ENCODE data around the gene PMPCA.
"Not testable (repeated sequence)": the region's sequence is repeated elsewhere in the genome, so short reads cannot be mapped to it uniquely, and the experiment has no call there.

PMPCA gene

DNA sequence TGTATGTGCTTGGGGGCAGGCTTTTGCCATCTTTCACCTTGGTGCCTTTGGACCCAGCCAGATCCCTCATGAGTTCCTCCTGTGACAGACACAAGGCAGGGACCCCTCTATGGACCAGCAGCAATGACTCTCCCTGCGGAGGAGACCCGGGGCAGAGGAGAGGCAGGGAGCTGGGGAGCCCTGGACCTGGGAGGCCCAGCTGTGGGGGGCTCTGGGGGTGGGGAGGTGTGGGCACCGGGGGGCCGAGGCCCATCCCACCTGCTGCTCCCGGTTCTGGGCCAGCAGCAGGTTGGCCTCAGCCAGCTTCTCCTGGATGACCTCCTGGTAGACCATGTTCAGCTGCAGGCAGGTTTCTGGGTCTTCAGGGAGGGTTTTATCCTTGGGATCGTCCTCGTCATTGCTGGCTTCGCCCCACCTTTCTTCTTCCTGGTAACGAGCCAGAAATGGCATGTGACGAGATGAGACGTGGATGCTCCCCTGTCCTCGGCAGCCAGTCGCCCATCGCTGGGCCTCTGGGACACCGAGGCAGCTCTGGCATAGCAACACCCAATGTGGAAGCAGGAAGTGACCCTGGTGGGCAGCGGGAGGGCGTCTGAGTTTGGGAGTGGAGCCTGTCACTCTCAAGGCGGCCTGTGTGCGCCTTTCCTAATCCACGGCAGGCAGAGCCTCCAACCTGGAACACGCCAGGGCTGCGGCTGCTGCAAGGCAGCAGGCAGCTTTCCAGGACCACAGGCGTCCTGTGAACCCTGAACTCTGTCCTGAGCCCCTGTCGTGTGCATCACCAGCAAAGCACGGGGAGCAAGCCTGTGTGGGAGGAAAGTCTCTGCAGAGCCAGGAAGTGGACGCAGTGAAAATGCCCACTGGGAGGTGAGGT is 14.9 kb upstream of the PMPCA start:
- no peak for DNase-seq

DNA sequence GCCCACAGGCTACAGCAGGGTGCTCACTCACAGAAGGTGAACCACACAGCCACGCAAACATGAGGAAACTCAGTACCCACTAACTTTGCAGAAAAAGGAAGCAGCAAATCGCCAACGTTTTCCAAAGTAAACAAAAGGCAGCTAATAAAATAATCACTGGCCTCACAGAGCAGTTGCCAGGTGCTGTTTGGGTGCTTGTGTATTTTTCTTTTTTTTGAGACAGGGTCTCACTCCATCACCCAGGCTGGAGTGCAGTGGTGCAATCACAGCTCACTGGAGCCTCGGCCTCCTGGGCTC is 14.3 kb upstream of the PMPCA start:
- DNase-seq, result no peak

DNA sequence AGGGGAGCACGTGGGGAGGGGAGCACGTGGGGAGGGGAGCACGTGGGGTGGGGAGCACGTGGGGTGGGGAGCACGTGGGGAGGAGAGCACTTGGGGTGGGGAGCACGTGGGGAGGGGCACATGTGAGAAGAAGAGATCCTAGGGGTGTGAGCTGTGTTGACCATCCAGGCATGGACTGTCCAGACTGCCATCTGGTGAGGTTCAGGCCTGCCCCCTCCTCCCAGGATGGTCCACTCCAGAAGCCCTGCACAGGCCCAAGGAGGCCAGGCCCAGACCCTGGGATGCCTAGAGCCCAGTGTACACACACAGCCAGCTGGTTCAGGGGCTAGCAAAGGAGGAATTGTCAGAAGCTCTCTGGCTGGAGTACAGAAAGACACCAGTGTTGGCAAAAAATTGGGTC is 12.8 kb upstream of the PMPCA start:
- DNase-seq, result no peak

DNA sequence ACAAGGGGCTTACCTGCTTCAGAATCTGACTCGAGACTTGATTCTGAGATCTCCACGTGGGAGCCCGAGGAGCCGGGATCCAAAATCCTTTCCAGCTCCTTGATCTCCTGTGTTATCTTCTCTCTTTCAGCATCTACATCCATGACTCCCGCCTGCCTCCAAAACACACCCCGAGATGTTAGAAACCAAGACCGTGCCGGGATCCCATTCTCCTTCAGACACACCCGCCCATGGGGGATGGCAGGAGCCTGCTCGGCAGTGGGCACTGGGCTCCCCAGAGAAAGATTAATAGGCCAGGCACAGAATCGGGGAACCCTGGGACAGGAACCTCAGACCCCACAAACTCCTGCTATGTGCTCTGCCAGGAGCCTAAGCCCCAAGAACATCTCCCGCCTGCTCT is 12.2 kb upstream of the PMPCA start:
- DNase-seq, result no peak

DNA sequence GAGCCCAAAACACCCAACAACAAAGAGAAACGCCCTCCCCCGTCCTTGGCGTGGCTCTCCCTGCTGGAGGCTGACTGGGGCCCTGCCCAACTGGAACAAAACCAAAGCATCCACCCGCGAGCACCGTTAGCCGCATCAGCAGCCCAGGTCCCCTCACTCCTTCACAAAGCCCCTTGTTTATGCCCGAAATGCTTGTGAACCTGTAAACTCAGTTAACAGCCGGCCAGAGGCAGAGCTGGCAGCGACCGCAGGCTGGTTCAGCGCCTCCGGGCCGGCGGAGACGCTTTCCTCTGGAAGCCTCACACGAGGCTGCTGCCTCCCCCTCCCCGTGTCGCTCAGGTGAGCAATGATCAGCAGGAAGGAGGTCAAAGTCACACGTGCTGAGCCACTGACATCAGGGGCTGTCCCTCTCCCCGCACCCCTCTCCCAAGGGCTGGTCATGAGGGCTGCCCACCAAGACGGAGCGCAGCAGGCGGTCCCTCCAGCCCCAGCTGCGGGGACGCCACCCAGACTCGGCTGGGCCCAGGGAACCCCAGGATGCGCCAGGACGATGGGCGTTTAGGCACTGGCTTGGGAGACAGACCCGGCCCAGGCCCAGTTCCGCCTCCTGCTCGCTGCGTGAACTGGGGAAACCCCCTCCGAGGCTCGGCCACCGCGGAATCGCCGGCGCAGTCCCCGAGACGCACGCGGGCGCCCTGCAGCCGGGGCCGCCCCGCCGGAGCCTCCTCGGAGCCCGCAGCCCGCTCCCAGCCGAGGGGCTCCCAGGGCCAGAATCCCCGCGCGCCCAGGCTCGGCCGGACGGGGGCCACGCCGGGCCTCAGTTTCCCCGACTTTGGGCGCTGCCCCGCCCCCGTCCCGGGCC is 11.1 kb upstream of the PMPCA start:
- peak; percentile 41 for DNase-seq

DNA sequence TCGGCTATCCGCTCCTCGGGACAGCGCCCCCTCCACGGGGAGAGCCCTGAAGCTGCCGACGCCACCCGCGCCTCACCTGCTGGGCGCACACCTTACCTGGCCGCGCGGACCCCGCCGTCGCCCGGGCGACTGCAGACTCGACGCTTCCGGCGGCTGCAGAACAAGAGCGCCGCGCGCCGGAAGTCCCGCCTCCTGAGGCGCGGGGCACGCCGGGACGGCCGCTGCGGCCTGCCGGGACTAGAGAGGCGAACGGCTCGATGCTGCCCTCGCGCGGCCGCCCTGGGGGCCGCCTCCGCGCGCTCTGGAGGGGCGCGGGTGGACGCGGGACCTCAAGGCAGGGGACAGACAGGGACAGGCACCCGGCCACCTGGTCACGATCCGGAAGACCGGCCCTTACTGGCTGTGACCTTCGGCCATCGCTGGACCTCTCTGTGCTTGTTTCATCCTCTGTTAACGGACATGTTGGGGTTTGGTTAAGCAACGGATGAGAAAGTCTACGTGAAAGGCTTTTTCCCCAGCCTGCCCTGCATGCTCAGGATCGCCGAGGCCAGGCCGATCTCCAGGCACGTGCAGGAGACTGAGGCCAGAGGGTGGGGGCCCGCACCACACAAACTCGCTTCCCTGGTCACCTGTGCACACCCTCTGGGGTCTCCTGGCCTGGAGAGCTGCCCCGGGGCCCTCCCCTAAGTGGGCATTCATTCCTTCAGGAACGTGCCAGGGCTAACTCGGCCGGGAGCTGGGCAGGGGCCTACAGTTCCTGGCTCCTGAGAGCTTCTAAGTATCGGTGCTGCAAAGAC is 10.2 kb upstream of the PMPCA start, which contains the start of gene SNAPC4:
Gene SNAPC4 (minus strand): TSS at position 133 of the 797 bp plus-strand sequence. CDS start 1,742 bp downstream, outside the sequence.
- DNase-seq, result peak; percentile 86

DNA sequence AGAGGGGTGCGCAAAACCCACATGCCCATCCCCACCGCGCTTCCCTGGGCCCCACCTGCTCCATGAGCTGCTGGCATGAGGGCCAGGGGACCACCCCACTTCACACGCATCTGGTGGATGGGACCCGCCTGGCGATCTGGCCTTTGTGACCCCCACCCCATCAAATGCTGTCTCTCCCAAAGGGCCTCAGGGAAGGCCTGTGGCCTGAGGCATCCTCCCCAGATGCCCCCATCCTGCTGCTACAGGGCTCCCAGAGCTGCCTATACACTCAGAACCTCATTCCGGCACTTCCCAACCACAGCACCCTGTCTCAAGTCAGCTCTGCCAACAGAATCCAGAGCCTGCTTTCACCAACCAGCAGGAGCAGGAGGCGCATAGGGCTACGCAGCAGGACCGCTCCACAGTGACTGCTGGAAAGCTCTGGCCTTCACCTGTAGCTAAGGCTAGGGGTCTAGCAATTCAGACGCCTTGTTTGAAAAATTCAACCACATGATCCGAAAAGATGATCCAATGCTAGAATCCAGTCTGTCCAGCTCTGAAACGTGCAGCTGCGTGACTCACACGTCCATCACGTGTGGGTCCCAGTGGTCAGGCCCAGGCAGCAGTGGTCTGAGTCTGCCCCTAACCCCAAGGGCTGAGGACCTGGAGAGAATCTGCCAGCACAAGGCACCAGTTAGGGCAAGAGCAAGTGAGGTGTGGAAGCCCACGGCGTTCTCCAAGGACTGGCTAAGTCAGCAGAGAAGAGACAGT is 9.1 kb upstream of the PMPCA start:
- DNase-seq, result no peak

DNA sequence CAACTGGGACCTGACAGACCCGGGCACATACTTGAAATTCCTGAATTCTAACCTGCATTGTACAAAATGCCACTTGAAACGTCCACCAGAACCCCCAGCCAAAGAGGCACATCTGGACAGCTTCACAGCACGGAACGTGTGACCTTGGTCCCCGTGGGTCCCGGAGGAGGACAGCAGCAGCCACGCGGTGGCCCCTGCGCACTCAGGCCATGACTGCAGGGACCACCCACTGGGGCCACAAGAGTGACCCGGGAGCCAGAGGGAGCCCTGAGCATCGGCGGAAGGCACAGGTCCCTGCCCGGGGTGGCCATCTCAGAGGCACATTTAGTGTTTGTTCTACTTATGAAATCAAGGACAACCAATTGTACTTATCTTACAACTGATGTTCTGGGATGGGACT is 8.4 kb upstream of the PMPCA start:
- DNase-seq, result no peak

DNA sequence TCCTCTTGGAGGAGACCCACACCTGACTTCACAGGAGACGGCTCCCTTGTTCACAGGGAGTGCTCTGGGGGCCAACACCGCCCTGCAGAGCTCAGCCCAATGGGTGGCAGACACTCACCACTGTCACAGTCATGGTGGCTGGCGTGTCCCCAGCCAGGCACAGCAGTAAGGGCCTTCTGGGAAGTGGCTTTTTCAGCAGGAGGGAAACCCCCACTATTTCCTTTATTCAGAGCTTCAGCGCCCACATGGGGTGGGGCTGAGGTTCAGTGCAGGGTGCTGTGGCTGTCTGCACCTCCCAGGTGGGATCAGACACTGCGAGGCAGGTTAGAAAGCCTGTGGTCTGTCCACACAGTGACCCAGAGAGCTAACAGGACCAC is 6.9 kb upstream of the PMPCA start:
- peak; percentile 78 for DNase-seq

DNA sequence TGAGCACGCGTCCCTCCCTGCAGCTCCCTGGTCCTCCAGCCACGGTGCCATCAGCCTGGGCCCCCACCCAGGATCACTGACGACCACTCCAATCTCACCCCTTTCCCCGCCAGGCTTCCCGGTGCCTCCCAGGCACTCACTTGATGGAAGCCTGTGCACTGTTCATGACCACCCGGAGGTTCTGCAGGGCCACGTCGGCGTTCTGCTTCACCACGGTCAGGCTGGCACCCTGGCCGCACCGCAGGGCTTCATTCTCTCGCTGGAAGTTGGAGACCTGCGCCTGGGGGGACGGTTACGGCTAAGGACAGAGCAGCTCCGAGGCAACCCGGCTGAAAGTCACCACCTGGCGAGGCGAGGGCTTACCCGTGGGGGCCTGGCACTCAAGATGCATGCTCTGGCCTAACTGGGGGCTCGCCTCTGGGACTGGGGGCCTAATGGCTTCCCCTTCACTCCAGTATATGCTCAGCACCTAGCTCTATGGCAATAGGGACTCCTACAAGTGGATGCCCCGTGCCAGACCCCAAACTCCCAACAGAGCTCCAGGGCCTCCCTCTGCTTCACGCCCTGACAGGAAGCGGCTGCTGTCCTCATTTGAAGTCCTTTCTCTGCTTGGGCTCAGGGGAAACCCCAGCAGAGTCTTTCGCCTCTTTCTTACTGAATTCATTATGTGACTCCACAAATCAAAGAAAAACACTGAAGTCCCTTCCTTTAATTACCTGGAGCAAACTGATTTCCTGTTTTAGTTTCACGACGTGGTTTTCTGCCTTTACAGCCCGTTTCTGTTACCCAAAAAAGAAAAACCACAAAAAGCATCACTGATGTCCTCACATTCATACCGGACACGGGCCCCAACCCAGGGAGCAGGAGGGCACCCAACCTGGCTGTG is 6.3 kb upstream of the PMPCA start:
- peak; percentile 51 for DNase-seq

DNA sequence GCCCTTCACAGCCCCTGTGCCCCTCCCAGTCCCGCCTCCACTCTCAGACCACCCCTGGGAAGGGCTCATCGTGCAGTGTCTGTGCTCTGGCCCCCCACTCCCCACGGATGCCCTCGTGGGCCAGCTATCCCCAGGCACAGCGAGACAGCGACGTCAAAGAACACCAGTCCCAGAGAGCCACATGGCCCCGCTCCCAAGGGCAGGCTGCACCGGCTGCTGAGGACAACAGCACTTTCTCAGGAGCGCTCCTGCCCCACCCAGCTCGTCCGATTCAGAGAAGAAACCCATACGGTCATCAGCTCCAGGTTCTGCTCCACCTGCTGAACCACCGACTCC is 5.7 kb upstream of the PMPCA start:
- DNase-seq, result no peak

DNA sequence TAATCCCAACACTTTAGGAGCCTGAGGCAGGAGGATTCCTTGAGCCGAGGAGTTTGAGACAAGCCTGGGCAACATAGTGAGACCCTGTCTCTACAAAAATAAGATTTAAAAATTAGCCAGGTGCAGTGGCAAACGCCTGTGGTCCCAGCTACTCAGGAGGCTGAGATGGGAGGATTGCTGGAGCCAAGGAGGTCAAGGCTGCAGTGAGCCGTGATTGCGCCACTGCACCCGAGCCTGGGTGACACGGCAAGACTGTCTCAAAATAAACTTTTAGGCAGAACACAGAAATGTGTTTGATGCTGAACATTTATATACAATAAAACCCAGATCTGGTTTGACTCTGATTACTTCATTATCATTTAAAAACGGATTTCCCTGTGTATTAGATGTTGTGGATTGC is 5.0 kb upstream of the PMPCA start:
- no peak for DNase-seq

DNA sequence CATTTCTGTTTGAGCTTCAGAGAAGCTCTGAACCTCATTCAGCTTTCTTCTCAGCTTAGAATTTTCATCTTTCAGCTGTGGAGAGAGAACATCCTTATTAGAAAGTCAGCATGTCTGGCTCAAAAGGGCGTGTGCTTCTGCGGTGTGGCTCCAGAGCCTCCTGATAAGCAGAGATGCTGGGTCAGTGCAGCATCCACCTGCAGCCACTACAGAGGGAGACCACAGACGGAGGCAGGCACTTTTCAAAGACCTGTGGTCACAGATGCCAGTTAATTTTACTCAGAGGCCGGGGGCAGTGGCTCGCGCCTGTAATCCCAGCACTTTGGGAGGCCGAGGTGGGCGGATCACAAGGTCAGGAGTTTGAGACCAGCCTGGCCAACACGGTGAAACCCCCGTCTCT is 4.6 kb upstream of the PMPCA start:
- not testable (repeated sequence) for DNase-seq

DNA sequence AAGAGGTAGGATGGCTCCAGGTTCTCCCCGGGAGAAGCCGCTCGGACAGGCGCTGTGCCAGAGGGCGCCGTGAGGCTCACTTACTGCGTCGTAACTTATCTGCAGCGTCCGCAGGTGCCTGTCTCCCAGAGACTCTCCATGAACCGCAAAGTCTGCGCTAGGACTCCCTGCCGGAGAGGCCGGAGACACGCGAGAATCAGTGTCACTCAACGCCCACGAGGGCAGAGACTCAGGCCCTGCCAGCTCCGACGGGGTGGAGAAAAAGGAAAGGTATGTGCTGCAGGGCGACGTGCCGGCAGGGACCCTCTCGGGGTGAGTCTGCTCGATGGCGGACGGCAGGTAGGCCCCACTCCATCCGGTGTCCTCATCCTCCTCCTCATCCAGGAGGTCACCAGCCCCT is 3.4 kb upstream of the PMPCA start:
- not testable (repeated sequence) for DNase-seq

DNA sequence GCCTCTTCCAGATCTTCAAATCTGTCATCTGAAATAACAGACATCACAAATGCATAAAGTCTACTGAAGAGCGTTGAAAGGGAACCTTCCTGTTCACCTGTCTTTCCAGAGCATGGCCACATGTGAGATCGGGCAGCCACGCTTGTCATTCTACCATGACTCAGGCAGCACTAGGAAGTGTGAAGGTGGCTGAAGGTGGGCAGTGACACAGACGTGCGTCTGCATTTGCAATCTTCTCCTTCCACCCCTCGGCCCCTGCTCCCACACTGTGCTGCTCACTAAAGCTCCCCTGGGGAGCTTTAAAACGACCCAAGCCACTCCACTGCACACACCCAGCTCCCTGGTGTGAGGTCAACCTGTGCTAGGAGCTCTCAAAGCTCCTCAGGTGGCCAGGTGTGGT is 2.5 kb upstream of the PMPCA start:
- no peak for DNase-seq

DNA sequence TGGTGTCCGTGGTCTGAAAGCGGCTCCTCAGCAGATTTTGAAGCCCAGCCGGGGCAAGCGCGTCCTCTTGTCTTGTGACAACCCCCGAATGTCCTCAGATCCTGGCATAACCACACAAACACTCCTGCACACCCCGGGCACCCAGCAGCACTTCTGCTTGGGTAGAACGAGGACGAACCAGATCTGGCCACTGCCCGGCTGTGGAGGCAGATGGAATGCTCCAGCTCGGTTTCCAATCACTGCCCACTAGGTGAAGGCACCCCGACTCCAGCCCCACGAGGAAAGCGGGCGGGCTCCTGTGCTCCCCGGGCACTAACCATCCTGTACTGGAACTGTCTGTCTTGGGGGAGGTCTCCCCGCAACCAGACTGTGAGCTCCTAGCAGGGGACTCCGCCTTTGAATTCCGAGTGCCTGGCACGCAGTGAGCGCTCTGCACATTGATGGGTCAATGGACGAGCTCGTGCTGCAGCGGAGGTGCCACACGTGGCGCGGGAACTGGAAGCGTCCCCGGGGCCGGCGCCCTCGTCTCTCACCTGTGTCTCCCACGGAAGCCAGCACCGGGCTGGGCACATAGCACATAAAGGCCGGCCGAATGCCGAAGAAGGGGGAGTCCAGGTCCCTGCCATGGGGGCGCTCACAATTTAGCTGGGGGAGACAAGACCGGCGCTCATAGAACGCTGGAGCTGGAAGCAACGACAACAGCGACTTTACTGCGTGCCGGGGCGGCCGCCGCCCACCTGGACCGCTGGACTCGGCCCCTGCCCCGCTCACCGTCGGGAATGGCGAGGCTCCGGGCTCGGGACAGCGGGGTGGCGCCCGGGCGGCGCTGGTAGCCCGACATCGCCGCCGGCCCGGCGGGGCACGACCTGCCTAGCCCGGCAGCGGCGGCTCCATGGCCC is 652 bp upstream of the PMPCA start:
- DNase-seq, result peak; percentile 47

DNA sequence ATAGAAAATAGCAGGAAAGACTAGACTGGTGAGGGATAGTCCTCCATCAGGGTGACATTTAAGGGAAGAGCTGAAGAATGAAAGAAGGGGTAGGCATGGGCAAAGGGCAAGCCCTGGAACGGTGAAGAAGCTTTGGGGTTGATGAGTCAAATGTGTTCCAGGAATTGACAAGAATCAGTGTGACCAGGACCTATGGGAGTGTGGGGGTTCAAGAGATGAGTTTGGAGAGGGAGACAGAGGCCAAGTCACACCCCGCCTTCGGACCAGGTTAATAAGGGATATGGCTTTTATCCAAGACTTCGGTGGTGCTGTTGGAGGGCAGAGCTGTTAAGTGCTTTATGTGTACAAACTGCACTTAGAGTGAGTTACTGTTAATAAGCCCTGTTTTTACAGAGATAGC is 920 bp downstream of the PMPCA start:
- no peak for DNase-seq

DNA sequence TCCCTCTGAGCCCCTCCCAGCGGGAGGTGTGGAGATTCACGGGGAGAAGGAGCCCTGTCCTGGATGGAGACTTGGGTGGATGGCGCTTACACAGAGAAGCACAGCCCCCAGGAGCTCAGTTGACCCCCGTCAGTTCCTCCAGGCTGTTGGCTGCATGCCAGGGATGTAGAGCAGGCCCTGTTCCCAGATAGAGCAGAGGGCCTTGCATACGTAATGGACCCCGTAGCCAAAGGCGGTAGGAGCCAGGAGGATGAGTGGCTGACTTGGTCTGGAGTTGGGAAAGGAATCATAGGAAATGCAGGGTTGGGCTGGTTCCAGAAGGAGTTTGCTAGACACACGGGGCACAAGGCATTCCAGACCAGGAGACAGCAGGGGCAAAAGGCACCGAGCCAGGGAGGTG is 2.5 kb downstream of the PMPCA start:
- no peak for DNase-seq

DNA sequence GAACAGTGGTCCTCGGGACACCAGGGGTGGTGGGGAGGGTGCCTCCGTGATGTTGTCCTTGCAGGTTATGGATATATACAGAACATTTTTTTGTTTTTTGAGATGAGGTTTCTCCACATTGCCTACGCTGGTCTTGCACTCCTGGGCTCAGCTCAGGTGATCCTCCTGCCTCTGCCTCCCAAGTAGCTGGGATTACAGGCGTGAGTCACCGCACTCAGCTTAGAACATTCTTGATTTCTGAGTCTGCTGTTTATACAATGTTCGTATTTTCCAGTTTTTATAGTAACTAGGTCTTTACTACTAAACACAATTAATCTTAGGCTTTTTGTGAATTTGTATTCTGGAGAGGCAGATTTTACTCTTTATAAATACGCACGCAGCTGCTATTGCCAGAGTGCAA is 6.0 kb downstream of the PMPCA start:
- no peak for DNase-seq

DNA sequence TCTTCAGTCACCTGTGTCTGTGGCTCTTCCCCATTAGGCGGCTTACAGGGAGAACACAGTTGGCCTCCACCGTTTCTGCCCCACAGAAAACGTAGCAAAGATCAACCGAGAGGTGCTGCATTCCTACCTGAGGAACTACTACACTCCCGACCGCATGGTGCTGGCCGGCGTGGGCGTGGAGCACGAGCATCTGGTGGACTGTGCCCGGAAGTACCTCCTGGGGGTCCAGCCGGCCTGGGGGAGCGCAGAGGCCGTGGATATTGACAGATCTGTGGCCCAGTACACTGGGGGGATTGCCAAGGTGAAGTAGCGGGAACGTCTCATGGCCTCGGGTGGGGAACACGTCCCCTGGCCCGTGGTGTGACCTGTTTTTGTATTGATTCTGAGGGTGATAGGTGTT is 6.5 kb downstream of the PMPCA start:
- DNase-seq, result no peak

Measured in stimulated activated CD4-positive, alpha-beta T cell treated with anti-CD3 and anti-CD28 coated beads, Interleukin-4, amount 100 ng/mL, for 24 hours (primary cell).